Eye (tissue), 1 donor: Measurements from ENCODE around the gene PARD3B.
A peak's percentile ranks its signal among the peaks of the same experiment; 100 is the strongest.

Source experiments
- DNase-seq: peaks from one replicate; pipeline ENCODE4 v3.0.0-alpha.2; 2015

PARD3B gene

GRCh38 chr2:205654878-205655605, 1109.8 kb downstream of the PARD3B start:
- DNase-seq: no peak

- DNase-seq: no peak
Observed at GRCh38 chr2:205655779-205656456, 1110.6 kb downstream of the PARD3B start.

GRCh38 chr2:205656461-205656860, 1111.2 kb downstream of the PARD3B start:
- DNase-seq: peak; percentile 66

DNA sequence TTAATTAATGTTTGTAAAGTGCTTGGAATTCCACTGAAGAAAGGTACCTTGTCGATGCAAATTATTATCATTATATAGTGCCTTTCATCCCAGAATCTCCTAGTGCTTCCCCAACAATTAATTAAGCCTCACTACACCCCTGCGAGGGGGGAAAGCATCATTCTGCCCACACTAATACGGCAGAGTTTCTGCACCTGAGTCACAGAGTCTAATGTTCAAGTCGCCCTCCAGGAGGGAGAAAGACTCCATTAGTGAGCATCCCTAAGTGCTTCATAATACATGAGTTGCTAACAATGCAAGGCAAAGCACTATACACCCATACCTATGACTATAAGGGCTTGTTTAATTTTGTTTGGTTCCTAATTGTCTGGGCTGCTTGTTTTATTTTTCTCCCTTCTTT, 1111.7 kb downstream of the PARD3B start:
- peak; percentile 56 for DNase-seq

- no peak for DNase-seq
Observed at GRCh38 chr2:205657579-205657978, 1112.3 kb downstream of the PARD3B start.

DNA sequence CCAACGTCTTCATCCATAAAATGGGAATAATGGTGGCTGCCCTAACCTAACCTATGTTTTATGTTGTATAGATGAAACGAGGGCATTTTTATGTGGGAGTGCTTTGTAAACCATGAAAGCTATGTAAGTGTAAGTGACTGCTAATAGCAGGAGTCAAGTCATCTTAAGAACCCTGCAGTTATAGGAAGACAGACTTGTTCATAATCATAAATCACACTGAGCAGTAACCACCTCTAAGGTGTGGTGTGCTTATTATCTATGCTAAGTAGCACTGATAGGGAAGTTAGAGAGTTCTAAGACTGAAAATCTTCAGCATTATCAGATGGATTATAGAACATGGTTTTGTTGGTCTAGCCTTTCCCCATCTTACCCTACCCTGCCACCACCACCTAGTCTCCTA, 1112.8 kb downstream of the PARD3B start:
- DNase-seq: no peak

DNA sequence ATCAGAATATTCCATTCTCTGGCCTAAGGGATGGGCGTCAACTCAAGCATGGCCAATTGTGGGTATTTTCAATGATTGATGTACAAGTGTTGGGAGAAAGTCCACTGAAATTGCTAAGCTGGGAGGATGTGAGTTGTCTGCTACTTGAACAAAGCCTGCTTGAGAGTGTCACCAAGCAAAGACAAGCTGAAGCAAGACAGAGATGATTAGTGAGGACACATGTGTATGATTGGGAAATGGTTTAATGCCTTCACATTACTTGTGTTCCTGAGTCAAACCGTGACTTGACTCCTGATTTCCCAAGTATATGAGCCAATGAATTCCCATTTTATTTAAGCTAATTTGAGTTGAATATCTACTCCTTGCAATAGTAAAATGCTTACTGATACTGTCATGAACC, 1113.3 kb downstream of the PARD3B start:
- DNase-seq: no peak

- no peak for DNase-seq
Observed at GRCh38 chr2:205659922-205660321, 1114.6 kb downstream of the PARD3B start.

- peak; percentile 45 for DNase-seq
Observed at GRCh38 chr2:205660521-205661124, 1115.3 kb downstream of the PARD3B start.

DNA sequence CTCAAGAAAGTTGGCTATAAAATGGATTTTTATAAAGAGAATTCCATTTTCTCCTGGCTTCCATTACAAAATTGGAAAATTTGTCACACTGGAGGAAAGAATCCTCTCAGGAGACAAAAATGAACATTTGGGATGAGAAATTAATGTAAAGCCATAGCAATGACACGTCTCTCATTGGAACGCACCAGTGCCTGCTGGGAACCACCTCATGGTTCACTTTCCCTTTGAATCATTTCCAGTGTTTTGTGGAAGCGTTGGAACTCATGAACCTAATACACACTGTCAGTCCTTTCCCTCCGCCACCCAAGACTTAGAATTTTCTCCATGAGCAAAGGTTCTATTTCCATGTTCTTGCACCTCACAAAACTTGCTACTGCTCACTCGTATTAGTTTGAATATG, 1116.0 kb downstream of the PARD3B start:
- no peak for DNase-seq

DNA sequence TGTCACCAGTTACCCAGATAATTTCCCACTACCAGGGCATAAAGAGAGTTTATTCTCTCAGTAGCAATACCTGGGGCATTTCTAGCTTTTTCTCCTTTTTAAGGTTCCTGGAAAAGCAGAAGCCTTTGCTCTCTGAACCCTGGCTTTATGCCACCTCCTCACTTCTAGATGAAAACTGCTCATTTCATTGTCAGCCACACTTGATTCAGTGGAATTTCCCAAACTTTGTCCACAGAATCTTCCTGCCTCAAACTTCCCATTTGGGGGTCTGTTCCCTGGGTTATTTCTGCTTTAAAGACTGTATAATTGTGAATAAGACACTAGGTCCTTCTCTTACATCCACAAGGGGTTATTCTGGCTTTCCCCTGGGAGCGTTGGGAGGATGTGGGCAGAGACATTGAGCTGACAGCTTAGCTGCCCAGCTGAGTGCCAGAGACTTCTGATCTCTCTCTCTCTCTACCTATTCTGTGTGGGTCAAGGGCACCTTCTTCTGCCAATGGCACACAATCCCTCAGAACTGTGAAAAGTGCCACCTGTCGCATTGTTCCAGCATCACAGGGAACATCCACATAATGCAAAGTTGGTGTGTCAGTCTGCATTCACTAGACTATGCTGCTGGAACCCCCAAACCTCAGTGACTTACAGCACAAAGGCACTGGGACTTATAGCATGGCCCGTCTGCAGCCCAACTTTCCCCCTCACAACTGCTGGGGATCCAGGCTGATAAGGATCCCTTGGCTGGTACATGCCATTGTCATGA, 1117.1 kb downstream of the PARD3B start:
- DNase-seq: no peak

DNA sequence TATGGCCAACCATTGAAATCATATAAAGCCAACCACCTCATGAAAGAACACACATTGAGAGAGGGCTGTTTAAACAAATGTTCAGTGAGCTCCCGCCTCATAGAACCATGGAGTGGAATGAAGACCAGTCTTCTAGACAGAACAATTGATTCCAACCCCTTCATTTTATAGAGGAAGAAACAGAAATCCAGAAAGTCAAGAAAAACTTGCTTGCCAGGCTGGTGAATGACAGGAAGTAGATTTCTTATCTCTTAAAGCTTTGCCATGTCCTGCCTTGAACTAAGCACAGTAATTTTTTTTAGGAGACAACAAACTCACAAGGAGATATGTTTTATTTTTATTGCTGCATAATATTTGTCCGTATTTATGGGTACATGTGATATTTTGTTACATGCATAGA, 1120.5 kb downstream of the PARD3B start:
- DNase-seq: no peak
